Measurements from ENCODE around the gene RCCD1. TPM values are rescaled to one million over a fixed set of nuclear protein-coding genes. Genes with fewer than 3 reads are reported as not detected.

The RCCD1 gene
- total and polyA plus RNA-seq, 9 of the 15 experiments (the other 6 are each of a cell fraction or from before 2014, with no cell fraction given): 11.1 to 51.4 (median 24.7) TPM

GRCh38 chr15:90954712-90955623, at the start of gene RCCD1 (continued):
- no peak for TF ChIP-seq HBP1 (CRISPR knock-in tag; IDR thresholded peaks at IDR 0.05)
- TF ChIP-seq CAMTA2 (CRISPR knock-in tag; conservative IDR thresholded peaks at IDR 0.05): no peak; the same call in 1 of the 2 replicates
- TF ChIP-seq MEF2D (tag; conservative IDR thresholded peaks at IDR 0.05; ENCODE audit: low read depth): peak; percentile 47; the same call in 1 of the 2 replicates
- TF ChIP-seq HDAC8 (tag; IDR thresholded peaks at IDR 0.05): peak; percentile 82; the same call in 1 of the 2 replicates
- TF ChIP-seq ZBED1 (IDR thresholded peaks at IDR 0.05): 0 out of 2 replicates have a peak, but pooled peaks have one; percentile 35
- TF ChIP-seq CHD2 (IDR thresholded peaks at IDR 0.05; ENCODE audit: low read depth, low read length): 0 out of 2 replicates have a peak, but pooled peaks have one; percentile 18
- TF ChIP-seq RAD21 (CRISPR knock-in tag; conservative IDR thresholded peaks at IDR 0.05 in 1 of 2, IDR thresholded peaks at IDR 0.05 in 1 of 2): 0 out of 4 replicates have a peak, but pooled peaks of 1 of the 2 experiments have one; percentile 6
- TF ChIP-seq MEIS2 (IDR thresholded peaks at IDR 0.05; ENCODE audit: partially characterized antibody): no peak
- TF ChIP-seq HDAC3 (IDR thresholded peaks at IDR 0.05; ENCODE audit: borderline replicate concordance, partially characterized antibody): no peak
- no peak for TF ChIP-seq NCOA4 (IDR thresholded peaks at IDR 0.05; ENCODE audit: partially characterized antibody)
- no peak for TF ChIP-seq HDGF (IDR thresholded peaks at IDR 0.05)
- TF ChIP-seq ETV1 (tag; conservative IDR thresholded peaks at IDR 0.05; ENCODE audit: low read depth): peak; percentile 71
- TF ChIP-seq ZNF41 (CRISPR knock-in tag; conservative IDR thresholded peaks at IDR 0.05): no peak; the same call in 1 of the 2 replicates
- TF ChIP-seq PTTG1 (tag; IDR thresholded peaks at IDR 0.05; ENCODE audit: low read depth): no peak
- TF ChIP-seq NFXL1 (CRISPR knock-in tag; IDR thresholded peaks at IDR 0.05): peak; percentile 72; the same call in 1 of the 2 replicates
- peak; percentile 90 for TF ChIP-seq NFRKB (IDR thresholded peaks at IDR 0.05; ENCODE audit: low read depth)
- peak; percentile 56 for TF ChIP-seq RBBP5 (IDR thresholded peaks at IDR 0.05; ENCODE audit: borderline replicate concordance, insufficient read depth, low read length, poor library complexity, severe bottlenecking)
- peak; percentile 89; the same call in 1 of the 2 replicates for TF ChIP-seq MTA3 (IDR thresholded peaks at IDR 0.05; ENCODE audit: borderline replicate concordance)
- TF ChIP-seq POLR3G (IDR thresholded peaks at IDR 0.05; ENCODE audit: extremely low read depth, insufficient read length, insufficient replicate concordance): no peak
- TF ChIP-seq C11orf30 (IDR thresholded peaks at IDR 0.05; ENCODE audit: low read depth): 0 out of 2 replicates have a peak, but pooled peaks have one; percentile 8
- TF ChIP-seq HOMEZ (CRISPR knock-in tag; IDR thresholded peaks at IDR 0.05): no peak
- TF ChIP-seq ZNF431 (CRISPR knock-in tag; IDR thresholded peaks at IDR 0.05): no peak; the same call in 1 of the 2 replicates
- TF ChIP-seq ZNF551 (CRISPR knock-in tag; IDR thresholded peaks at IDR 0.05): no peak
- no peak for TF ChIP-seq CBX2 (IDR thresholded peaks at IDR 0.05; ENCODE audit: insufficient read depth, low read length, poor library complexity, severe bottlenecking)
- TF ChIP-seq ZNF384 (IDR thresholded peaks at IDR 0.05; ENCODE audit: low read depth, low read length): no peak
- no peak for TF ChIP-seq ZNF311 (CRISPR knock-in tag; IDR thresholded peaks at IDR 0.05)
- no peak for TF ChIP-seq RBM17 (IDR thresholded peaks at IDR 0.05; ENCODE audit: borderline replicate concordance, low read depth, low read length)

Measured in K562 (cell line).